ENCODE measurements around the gene RETNLB. TPM values are rescaled to one million over a fixed set of nuclear protein-coding genes. Genes with fewer than 3 reads are reported as not detected.

Gene RETNLB
- total and polyA plus RNA-seq, 2 donors from 2014 or later = not detected

GRCh38 chr3:108724101-108724500, 33.1 kb downstream of the RETNLB start:
- H3K4me3 ChIP-seq (ENCODE audit: low read length in 3 of 3) = no peak overlapping the region
- H3K27ac ChIP-seq (ENCODE audit: low read depth in 2 of 2, low read length in 2 of 2) = no peak overlapping the region
- no peak for FAIRE-seq
- no peak overlapping the region for H3K9ac ChIP-seq (ENCODE audit: low read length in 3 of 3)
- no peaks in the 10 kb centered on the region for H3K4me1 ChIP-seq (ENCODE audit: control insufficient read depth in 2 of 3, insufficient read depth in 2 of 3, low read depth in 1 of 3, low read length in 3 of 3)
- intact Hi-C loops (cut with DNase I) = no loop called here
- DNase-seq = no peak
- H3K36me3 ChIP-seq (ENCODE audit: control insufficient read depth in 2 of 3, insufficient read depth in 3 of 3, low read length in 3 of 3) = no peaks in the 10 kb centered on the region
- H3K9me3 ChIP-seq (ENCODE audit: control insufficient read depth in 2 of 3, insufficient read depth in 1 of 3, low read length in 3 of 3) = no peaks in the 10 kb centered on the region
- H3K27me3 ChIP-seq (ENCODE audit: control insufficient read depth, insufficient read depth, low read length) = no peaks in the 10 kb centered on the region
- TF ChIP-seq CTCF (IDR thresholded peaks at IDR 0.05; ENCODE audit: borderline replicate concordance, extremely low read depth, insufficient read depth) = no peak

- no peak overlapping the region for H3K4me3 ChIP-seq (ENCODE audit: low read length in 3 of 3)
- no peak overlapping the region for H3K9ac ChIP-seq (ENCODE audit: low read length in 3 of 3)
- no peak for TF ChIP-seq CTCF (IDR thresholded peaks at IDR 0.05; ENCODE audit: borderline replicate concordance, extremely low read depth, insufficient read depth)
- no peak for DNase-seq
- H3K36me3 ChIP-seq (ENCODE audit: control insufficient read depth in 2 of 3, insufficient read depth in 3 of 3, low read length in 3 of 3) = no peaks in the 10 kb centered on the region
- intact Hi-C loops (cut with DNase I) = no loop called here
- no peak for FAIRE-seq
- H3K4me1 ChIP-seq (ENCODE audit: control insufficient read depth in 2 of 3, insufficient read depth in 2 of 3, low read depth in 1 of 3, low read length in 3 of 3) = no peaks in the 10 kb centered on the region
- no peak overlapping the region for H3K27ac ChIP-seq (ENCODE audit: low read depth in 2 of 2, low read length in 2 of 2)
- H3K27me3 ChIP-seq (ENCODE audit: control insufficient read depth, insufficient read depth, low read length) = no peaks in the 10 kb centered on the region
- H3K9me3 ChIP-seq (ENCODE audit: control insufficient read depth in 2 of 3, insufficient read depth in 1 of 3, low read length in 3 of 3) = no peaks in the 10 kb centered on the region
Observed at GRCh38 chr3:108722724-108723123, 34.5 kb downstream of the RETNLB start.

- DNase-seq (no peak), FAIRE-seq (no peak)
- Histone ChIP-seq H3K27ac (ENCODE audit: low read depth in 2 of 2, low read length in 2 of 2) (no peak overlapping the region), H3K4me3 (ENCODE audit: low read length in 3 of 3) (no peak overlapping the region), H3K4me1 (ENCODE audit: control insufficient read depth in 2 of 3, insufficient read depth in 2 of 3, low read depth in 1 of 3, low read length in 3 of 3) (no peaks in the 10 kb centered on the region), H3K36me3 (ENCODE audit: control insufficient read depth in 2 of 3, insufficient read depth in 3 of 3, low read length in 3 of 3) (no peaks in the 10 kb centered on the region), H3K9me3 (ENCODE audit: control insufficient read depth in 2 of 3, insufficient read depth in 1 of 3, low read length in 3 of 3) (no peaks in the 10 kb centered on the region), H3K27me3 (ENCODE audit: control insufficient read depth, insufficient read depth, low read length) (no peaks in the 10 kb centered on the region), H3K9ac (ENCODE audit: low read length in 3 of 3) (no peak overlapping the region)
- intact Hi-C loops (cut with DNase I) = no loop called here
- no peak for TF ChIP-seq CTCF (IDR thresholded peaks at IDR 0.05; ENCODE audit: borderline replicate concordance, extremely low read depth, insufficient read depth)
Observed at GRCh38 chr3:108719178-108719806, 37.9 kb downstream of the RETNLB start.

GRCh38 chr3:108718454-108718853, 38.8 kb downstream of the RETNLB start:
- Histone ChIP-seq H3K9ac (ENCODE audit: low read length in 3 of 3) (no peak overlapping the region), H3K27ac (ENCODE audit: low read depth in 2 of 2, low read length in 2 of 2) (no peak overlapping the region), H3K36me3 (ENCODE audit: control insufficient read depth in 2 of 3, insufficient read depth in 3 of 3, low read length in 3 of 3) (no peaks in the 10 kb centered on the region), H3K4me3 (ENCODE audit: low read length in 3 of 3) (no peak overlapping the region), H3K4me1 (ENCODE audit: control insufficient read depth in 2 of 3, insufficient read depth in 2 of 3, low read depth in 1 of 3, low read length in 3 of 3) (no peaks in the 10 kb centered on the region), H3K9me3 (ENCODE audit: control insufficient read depth in 2 of 3, insufficient read depth in 1 of 3, low read length in 3 of 3) (no peaks in the 10 kb centered on the region), H3K27me3 (ENCODE audit: control insufficient read depth, insufficient read depth, low read length) (no peaks in the 10 kb centered on the region)
- TF ChIP-seq CTCF (IDR thresholded peaks at IDR 0.05; ENCODE audit: borderline replicate concordance, extremely low read depth, insufficient read depth) = no peak
- no peak for FAIRE-seq
- no peak for DNase-seq
- intact Hi-C loops (cut with DNase I) = no loop called here
